Glutamatergic neuron (in vitro differentiated cells): ENCODE results near the gene SARM1. TPM values are rescaled to one million over a fixed set of nuclear protein-coding genes. Genes with fewer than 3 reads are reported as not detected.
"Not testable (repeated sequence)": the region's sequence is repeated elsewhere in the genome, so short reads cannot be mapped to it uniquely, and the experiment has no call there.

ENCODE experiments used
- DNase-seq: peaks from one replicate; pipeline ENCODE4 v3.0.0; 2022
- H3K27ac Mint-ChIP-seq: one replicate; pipeline ENCODE4 v1.8.0; 2020; ENCODE audit warnings: mild to moderate bottlenecking, mixed read lengths, inconsistent platforms; ENCODE audit not compliant: unreplicated experiment
- H3K27me3 Mint-ChIP-seq: one replicate; pipeline ENCODE4 v1.8.0; 2020; ENCODE audit warnings: mild to moderate bottlenecking, moderate library complexity, mixed read lengths, inconsistent platforms; ENCODE audit not compliant: unreplicated experiment
- H3K36me3 Mint-ChIP-seq: one replicate; pipeline ENCODE4 v1.8.0; 2020; ENCODE audit warnings: mild to moderate bottlenecking, mixed read lengths, inconsistent platforms; ENCODE audit not compliant: unreplicated experiment
- H3K4me1 Mint-ChIP-seq: one replicate; pipeline ENCODE4 v1.8.0; 2020; ENCODE audit warnings: mild to moderate bottlenecking, low read depth, mixed read lengths, inconsistent platforms; ENCODE audit not compliant: unreplicated experiment
- H3K4me3 Mint-ChIP-seq: one replicate; pipeline ENCODE4 v1.8.0; 2020; ENCODE audit warnings: mild to moderate bottlenecking, mixed read lengths, inconsistent platforms; ENCODE audit not compliant: unreplicated experiment
- H3K9me3 Mint-ChIP-seq: one replicate; pipeline ENCODE4 v1.8.0; 2020; ENCODE audit warnings: mild to moderate bottlenecking, moderate library complexity, mixed read lengths, inconsistent platforms; ENCODE audit not compliant: unreplicated experiment
- CTCF ChIP-seq: fragments of 200-600 bp; sonication (generic); IDR thresholded peaks from one replicate; pipeline ENCODE4 v1.5.0; 2021; ENCODE audit not compliant: partially characterized antibody, unreplicated experiment
- total RNA-seq: library from RNA; stranded (reverse); fragmentation: NEBNext Ultra II Directional; extraction: Animal tissue kit (Norgen Biotek cat#: 25700); gene quantifications from one replicate; pipeline ENCODE4 v1.2.1, GENCODE V29; 2021; ENCODE audit not compliant: unreplicated experiment

Gene SARM1
- total RNA-seq, 1 donor from 2014 or later: 100 TPM

GRCh38 chr17:28421787-28422305 lies 50.4 kb downstream of the SARM1 start:
- TF ChIP-seq CTCF: no peak
- Mint-ChIP-seq H3K9me3 (peaks cover 2% of the 10 kb centered on the region), H3K4me1 (no peaks in the 10 kb centered on the region), H3K27me3 (peaks cover 2% of the 10 kb centered on the region), H3K27ac (no peak overlapping the region), H3K36me3 (no peaks in the 10 kb centered on the region), H3K4me3 (no peak overlapping the region)
- no peak for DNase-seq

- no peaks in the 10 kb centered on the region for H3K9me3 Mint-ChIP-seq
Observed at GRCh38 chr17:28425206-28425605, 53.7 kb downstream of the SARM1 start.

GRCh38 chr17:28426081-28426519 lies 54.6 kb downstream of the SARM1 start:
- no peaks in the 10 kb centered on the region for H3K9me3 Mint-ChIP-seq
- peak; percentile 50 for TF ChIP-seq CTCF
- H3K27ac Mint-ChIP-seq: no peak overlapping the region
- H3K27me3 Mint-ChIP-seq: peaks cover 2% of the 10 kb centered on the region
- no peaks in the 10 kb centered on the region for H3K4me1 Mint-ChIP-seq
- H3K4me3 Mint-ChIP-seq: no peak overlapping the region
- H3K36me3 Mint-ChIP-seq: no peaks in the 10 kb centered on the region
- peak; percentile 49 for DNase-seq

More at GRCh38 chr17:28425206-28425605, 53.7 kb downstream of the SARM1 start:
- Mint-ChIP-seq H3K4me3 (no peak overlapping the region), H3K27ac (no peak overlapping the region), H3K27me3 (peaks cover 2% of the 10 kb centered on the region), H3K4me1 (no peaks in the 10 kb centered on the region), H3K36me3 (no peaks in the 10 kb centered on the region)
- DNase-seq: no peak
- no peak for TF ChIP-seq CTCF

GRCh38 chr17:28427371-28427770 lies 55.9 kb downstream of the SARM1 start:
- DNase-seq: no peak
- Mint-ChIP-seq H3K27me3 (peaks cover 2% of the 10 kb centered on the region), H3K36me3 (no peaks in the 10 kb centered on the region), H3K27ac (no peak overlapping the region), H3K9me3 (no peaks in the 10 kb centered on the region), H3K4me1 (no peaks in the 10 kb centered on the region), H3K4me3 (no peak overlapping the region)
- no peak for TF ChIP-seq CTCF

- H3K4me3 Mint-ChIP-seq, H3K27ac Mint-ChIP-seq, H3K27me3 Mint-ChIP-seq, H3K9me3 Mint-ChIP-seq, H3K36me3 Mint-ChIP-seq, H3K4me1 Mint-ChIP-seq, DNase-seq: not testable (repeated sequence)
Observed at GRCh38 chr17:28427982-28428381, 56.5 kb downstream of the SARM1 start.
